A673 (cell line): Measurements from ENCODE around the gene SP8.

Source experiments
- EZH2 ChIP-seq: fragments of 200-600 bp; sonication (generic); IDR thresholded peaks from 2 replicates; pipeline ENCODE4 v1.6.1; 2017; ENCODE audit warnings: borderline replicate concordance, low read depth, mild to moderate bottlenecking, mixed read lengths, antibody characterized with exemption, low read length; ENCODE audit not compliant: poor library complexity, severe bottlenecking
- TF ChIP-seq, protein P1 (sequence below): fragments of 300-800, 200-600 bp; sonication (generic); conservative IDR thresholded peaks from 2 replicates; pipeline ENCODE4 v1.5.1; 2017; ENCODE audit warnings: low read depth, mild to moderate bottlenecking, antibody characterized with exemption, low read length, moderate library complexity, mixed read lengths

DNA sequence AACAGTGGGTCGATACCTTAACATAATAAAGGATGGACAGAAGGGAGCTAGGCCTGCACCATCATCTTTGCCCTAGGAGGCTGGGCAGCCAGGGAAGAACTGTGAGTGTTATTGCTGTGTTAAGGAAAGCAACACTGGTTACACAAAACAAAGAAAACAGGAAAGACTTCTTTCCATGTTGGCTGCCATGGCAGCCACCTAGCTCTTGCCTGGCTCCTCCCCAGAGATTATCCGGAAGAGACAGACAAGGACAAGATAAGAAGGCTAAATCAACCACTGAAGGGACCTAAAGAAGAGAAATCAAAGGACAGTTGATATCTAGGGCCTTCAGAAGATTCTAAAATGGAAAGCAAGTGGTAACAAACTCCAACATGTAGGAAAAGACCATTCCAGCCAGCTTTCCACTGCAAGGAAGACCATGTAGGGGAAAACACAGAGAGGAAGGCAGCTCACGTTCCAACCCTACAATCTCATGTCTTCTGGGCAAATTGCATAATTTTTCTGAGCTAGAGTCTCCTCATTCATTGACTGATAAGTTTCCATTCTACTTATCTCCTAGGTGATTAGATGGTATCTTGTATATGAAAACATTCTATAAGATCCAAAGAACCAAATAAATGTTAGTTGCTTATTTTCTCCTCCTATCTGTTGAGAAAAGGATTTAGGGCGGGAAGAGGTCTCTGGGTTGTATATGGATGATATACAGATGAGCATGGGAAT is 51.2 kb downstream of the SP8 start:
- TF ChIP-seq EZH2, result no peak
- TF ChIP-seq, protein P1, sequence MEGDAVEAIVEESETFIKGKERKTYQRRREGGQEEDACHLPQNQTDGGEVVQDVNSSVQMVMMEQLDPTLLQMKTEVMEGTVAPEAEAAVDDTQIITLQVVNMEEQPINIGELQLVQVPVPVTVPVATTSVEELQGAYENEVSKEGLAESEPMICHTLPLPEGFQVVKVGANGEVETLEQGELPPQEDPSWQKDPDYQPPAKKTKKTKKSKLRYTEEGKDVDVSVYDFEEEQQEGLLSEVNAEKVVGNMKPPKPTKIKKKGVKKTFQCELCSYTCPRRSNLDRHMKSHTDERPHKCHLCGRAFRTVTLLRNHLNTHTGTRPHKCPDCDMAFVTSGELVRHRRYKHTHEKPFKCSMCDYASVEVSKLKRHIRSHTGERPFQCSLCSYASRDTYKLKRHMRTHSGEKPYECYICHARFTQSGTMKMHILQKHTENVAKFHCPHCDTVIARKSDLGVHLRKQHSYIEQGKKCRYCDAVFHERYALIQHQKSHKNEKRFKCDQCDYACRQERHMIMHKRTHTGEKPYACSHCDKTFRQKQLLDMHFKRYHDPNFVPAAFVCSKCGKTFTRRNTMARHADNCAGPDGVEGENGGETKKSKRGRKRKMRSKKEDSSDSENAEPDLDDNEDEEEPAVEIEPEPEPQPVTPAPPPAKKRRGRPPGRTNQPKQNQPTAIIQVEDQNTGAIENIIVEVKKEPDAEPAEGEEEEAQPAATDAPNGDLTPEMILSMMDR, result no peak
